AG04449 (cell line): ENCODE results near the gene AP5S1.
A peak's percentile ranks its signal among the peaks of the same experiment; 100 is the strongest.

Source experiments
- CTCF ChIA-PET: fragments of 350-600 bp; formaldehyde crosslinking; extraction: SDS; loops from one replicate; lab custom pipeline; 2021; ENCODE audit warnings: antibody characterized with exemption; lab: Yijun Ruan, JAX
- POLR2A ChIA-PET: fragments of 400-600, 350-600 bp; formaldehyde crosslinking; extraction: SDS; loops from one replicate; lab custom pipeline; 2020; ENCODE audit warnings: antibody characterized with exemption, inconsistent platforms; lab: Yijun Ruan, JAX
- DNase-seq: peaks from one replicate; pipeline ENCODE4 v3.0.0-alpha.2; 2010; ENCODE audit warnings: low read depth, low spot score
- H3K4me3 ChIP-seq: 2 replicates; pipeline ENCODE4 v1.5.1; 2011; ENCODE audit warnings: low read depth, mild to moderate bottlenecking, control low read depth, low read length
- TF ChIP-seq, protein P1 (sequence below): IDR thresholded peaks from one replicate; pipeline ENCODE4 v1.5.1; 2011; ENCODE audit warnings: mild to moderate bottlenecking, moderate library complexity, low read length, control low read depth, inconsistent platforms; ENCODE audit not compliant: insufficient read depth; ENCODE audit errors: missing control alignments

Gene AP5S1

DNA sequence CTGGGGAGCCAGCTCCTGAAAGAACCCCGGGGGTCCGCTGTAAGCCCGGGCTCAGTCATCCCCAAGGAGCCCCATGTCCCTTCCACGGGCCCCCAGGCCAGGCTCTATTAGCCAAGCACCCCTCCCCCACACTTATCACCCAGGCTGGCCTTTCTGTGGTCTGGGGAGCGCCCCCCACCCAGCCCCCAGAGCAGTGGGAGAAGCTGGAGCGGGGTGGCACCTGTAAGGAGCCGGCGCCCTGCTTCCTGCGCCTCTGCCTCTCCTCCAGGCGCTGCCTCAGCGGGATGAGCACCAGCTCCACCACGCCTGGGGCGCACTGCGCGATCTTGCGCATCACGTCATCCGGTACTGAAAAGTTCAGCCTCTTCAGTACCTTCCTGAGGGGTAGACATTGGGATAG is 41.4 kb upstream of the AP5S1 start:
- no peak for DNase-seq
- ChIA-PET CTCF (interaction anchor here (1.0 to 4.7 kb wide), 13 partner anchors 12 to 102 kb away, joined by 3 to 38 read pairs (median 5); partner anchors contain the start of genes ADISSP and AP5S1), POLR2A (interaction anchor here (2.9 kb wide), 1 partner anchor 11 kb away, joined by 28 read pairs; the partner anchor contains the start of gene ADISSP)
- H3K4me3 ChIP-seq = no peak overlapping the region
- TF ChIP-seq, protein P1, sequence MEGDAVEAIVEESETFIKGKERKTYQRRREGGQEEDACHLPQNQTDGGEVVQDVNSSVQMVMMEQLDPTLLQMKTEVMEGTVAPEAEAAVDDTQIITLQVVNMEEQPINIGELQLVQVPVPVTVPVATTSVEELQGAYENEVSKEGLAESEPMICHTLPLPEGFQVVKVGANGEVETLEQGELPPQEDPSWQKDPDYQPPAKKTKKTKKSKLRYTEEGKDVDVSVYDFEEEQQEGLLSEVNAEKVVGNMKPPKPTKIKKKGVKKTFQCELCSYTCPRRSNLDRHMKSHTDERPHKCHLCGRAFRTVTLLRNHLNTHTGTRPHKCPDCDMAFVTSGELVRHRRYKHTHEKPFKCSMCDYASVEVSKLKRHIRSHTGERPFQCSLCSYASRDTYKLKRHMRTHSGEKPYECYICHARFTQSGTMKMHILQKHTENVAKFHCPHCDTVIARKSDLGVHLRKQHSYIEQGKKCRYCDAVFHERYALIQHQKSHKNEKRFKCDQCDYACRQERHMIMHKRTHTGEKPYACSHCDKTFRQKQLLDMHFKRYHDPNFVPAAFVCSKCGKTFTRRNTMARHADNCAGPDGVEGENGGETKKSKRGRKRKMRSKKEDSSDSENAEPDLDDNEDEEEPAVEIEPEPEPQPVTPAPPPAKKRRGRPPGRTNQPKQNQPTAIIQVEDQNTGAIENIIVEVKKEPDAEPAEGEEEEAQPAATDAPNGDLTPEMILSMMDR = no peak

DNA sequence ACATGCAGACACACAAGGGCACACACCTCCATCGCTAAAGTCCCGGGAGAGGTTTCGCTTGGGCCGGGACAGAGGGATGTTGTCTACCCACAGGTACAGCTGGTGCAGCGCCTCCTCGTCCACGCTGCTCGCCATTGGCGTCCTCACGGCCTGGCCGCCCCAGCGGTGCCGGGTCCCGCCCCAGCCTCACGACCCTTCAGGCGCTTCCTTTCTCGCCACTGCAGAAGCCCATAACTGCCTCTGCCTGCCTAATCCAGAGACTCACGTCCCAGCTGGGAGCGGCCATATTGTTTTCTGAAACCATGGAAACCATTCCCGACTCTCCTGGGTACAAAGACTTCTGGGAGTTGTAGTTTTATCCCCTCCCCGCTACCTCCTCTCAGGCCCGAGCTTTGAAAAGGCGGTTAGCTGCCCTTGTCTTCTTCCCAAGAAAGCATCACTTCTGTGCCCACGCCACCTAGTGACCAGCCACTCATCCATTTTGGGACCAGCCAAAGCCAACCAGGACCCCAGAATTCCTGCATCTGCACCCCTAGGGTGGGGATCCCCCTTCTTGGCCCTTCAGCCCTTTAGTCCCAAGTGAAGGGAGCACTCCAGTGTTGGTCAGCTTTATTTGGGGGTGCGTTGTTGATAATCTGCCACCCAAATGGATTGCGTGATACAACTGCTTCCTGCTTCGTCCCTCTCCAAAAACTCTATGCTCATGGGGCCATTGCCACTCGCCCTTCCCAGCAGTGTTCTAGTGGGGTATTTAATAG is 39.0 kb upstream of the AP5S1 start, which contains the start of gene SPEF1:
SPEF1 (minus strand) TSS at position 296 of the 758 bp plus-strand sequence; CDS start at position 135, 161 bp downstream.
- peak; percentile 59 for DNase-seq
- CTCF ChIA-PET = interaction anchor here (0.6 to 11.6 kb wide), 22 partner anchors 8 to 219 kb away, joined by 3 to 255 read pairs (median 6); partner anchors contain the start of genes ADAM33, ADISSP and AP5S1
- H3K4me3 ChIP-seq = peak within 1 kb of the TSS; percentile 60
- POLR2A ChIA-PET = interaction anchor here (0.7 to 1.0 kb wide), 4 partner anchors 10 to 39 kb away, joined by 3 to 5 read pairs (median 4); partner anchors contain the start of genes ADISSP and AP5S1
- TF ChIP-seq, protein P1 = peak; percentile 68

DNA sequence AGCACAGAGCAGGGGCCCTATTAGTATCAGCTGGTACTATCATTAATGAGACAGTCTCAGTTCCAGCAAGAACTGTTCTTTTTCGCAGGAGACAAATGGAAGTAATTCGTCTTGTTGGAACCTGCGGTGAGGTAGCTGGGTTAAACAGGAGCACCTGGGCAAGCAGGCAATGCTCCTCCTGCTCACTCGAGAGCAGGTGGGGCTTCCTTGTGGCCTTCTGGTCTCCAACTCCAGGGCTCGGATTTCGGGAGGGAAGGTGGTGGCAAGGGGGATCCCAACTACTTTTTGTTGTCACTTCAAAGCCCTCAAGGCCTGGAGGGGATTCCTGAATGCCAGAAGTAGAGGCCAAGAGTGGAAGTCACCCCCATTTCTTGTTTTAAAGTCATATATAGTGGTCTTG is 37.8 kb upstream of the AP5S1 start:
- CTCF ChIA-PET = interaction anchor here (1.1 to 11.6 kb wide), 6 partner anchors 28 to 104 kb away, joined by 5 to 255 read pairs (median 19); partner anchors contain the start of genes ADAM33 and AP5S1
- POLR2A ChIA-PET = no interaction called here

DNA sequence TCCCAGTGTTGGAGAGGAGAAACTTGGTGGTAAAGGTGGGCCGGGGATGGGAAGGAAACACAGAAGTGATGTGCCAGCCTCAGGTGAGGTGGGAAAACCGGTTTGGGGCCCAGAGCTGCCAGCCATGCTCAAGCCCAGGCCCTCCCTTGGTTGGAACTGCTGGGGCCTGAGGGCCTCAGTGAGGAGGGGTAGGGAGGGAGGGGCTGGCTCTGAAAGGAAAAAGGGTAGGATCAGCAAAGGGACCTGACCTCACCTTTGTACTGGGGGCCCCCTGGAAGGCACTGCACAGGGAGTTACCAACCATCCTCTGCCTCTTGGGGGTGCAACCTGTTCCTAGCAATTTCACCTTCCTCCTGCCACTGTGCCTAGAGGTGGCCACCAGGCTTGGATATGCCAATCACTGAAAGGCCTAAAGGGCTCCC is 37.3 kb upstream of the AP5S1 start:
- ChIA-PET CTCF (interaction anchor here (1.1 to 11.6 kb wide), 7 partner anchors 15 to 104 kb away, joined by 3 to 255 read pairs (median 10); partner anchors contain the start of genes ADAM33, ADISSP and AP5S1), POLR2A (no interaction called here)
- DNase-seq = no peak
- TF ChIP-seq, protein P1 = no peak
- H3K4me3 ChIP-seq = no peak overlapping the region

More for the DNA sequence above, 37.8 kb upstream of the AP5S1 start:
- DNase-seq = no peak
- TF ChIP-seq, protein P1 = no peak
- H3K4me3 ChIP-seq = no peak overlapping the region

DNA sequence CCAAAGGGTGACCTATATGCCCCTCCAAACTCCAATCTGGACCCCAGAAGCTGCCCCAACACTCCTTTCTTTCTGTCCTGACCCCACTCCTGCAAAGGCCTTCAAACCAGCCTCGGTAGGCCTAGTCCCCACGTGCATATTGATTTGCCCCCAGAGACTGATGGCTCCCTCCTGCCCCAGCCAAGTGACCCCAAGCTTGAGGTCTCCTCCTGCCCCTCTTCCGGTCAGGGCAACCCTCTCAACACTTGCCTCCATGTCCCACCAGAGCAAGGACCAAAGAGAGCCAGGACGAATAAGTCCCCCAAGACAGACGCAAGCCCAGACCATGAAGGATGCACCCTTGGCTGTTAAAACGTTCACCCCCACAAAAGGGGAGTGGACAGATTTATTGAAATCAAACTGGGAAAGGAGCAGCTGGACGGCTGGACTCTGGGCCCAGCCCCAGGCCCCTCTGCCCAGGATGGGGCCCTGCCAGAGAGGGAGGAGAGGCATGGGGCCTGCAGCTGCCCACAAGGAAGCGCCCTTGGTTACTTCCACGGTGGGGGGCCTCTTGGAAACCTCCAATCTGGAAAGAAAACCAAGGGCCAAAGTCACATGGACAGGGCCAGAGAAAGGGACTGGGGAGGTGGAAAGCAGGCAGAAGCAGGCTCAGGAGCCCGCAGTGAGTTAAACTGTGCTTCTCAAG is 36.7 kb upstream of the AP5S1 start:
- DNase-seq = no peak
- H3K4me3 ChIP-seq = no peak overlapping the region
- CTCF ChIA-PET = interaction anchor here (1.1 to 11.6 kb wide), 6 partner anchors 16 to 105 kb away, joined by 3 to 255 read pairs (median 18); partner anchors contain the start of genes ADAM33, ADISSP and AP5S1
- TF ChIP-seq, protein P1 = no peak
- POLR2A ChIA-PET = no interaction called here
